ENCODE results near the gene WDR37. TPM values are rescaled to one million over a fixed set of nuclear protein-coding genes. Genes with fewer than 3 reads are reported as not detected.

Gene WDR37
- polyA plus RNA-seq, 2 of the 4 experiments (the other 2 are of a cell fraction) = 5.9 to 7.1 TPM

- CTCF ChIA-PET = interaction anchor here (0.7 kb wide), 1 partner anchor 652 kb away, joined by 3 read pairs; no protein-coding TSS in a partner anchor
Observed at GRCh38 chr10:1100143-1100542, 44.0 kb downstream of the WDR37 start.

GRCh38 chr10:1100691-1101368 is 44.6 kb downstream of the WDR37 start:
- peak; percentile 62 to 80; a peak in 4 of 6 replicates for ATAC-seq
- CTCF ChIA-PET = interaction anchor here (0.7 kb wide), 1 partner anchor 651 kb away, joined by 3 read pairs; no protein-coding TSS in a partner anchor
- 77% methylated on average over 23 of the region's 23 CpGs for WGBS (ENCODE audit: missing lambda C conversion rate)
- no peak for TF ChIP-seq NPAS2 (CRISPR knock-in tag; IDR thresholded peaks at IDR 0.05; ENCODE audit: borderline replicate concordance)
- 0 out of 5 replicates have a peak, but pooled peaks of 1 of the 2 experiments have one; percentile 11 for TF ChIP-seq RAD21 (conservative IDR thresholded peaks at IDR 0.05 in 1 of 2, IDR thresholded peaks at IDR 0.05 in 1 of 2)
- POLR2A ChIA-PET = no interaction called here
- Histone ChIP-seq H3K27ac (no peak overlapping the region), H3K4me3 (no peak overlapping the region), H3K4me2 (no peak overlapping the region), H3K9me3 (no peaks in the 10 kb centered on the region), H3K4me1 (no peaks in the 10 kb centered on the region)
- FAIRE-seq = no peak
- DNase-seq (ENCODE audit: low read depth in 1 of 2, low spot score in 1 of 2) = no peak

More at GRCh38 chr10:1100143-1100542, 44.0 kb downstream of the WDR37 start:
- Histone ChIP-seq H3K4me1 (no peaks in the 10 kb centered on the region), H3K27ac (no peak overlapping the region), H3K4me3 (no peak overlapping the region), H3K9me3 (no peaks in the 10 kb centered on the region), H3K4me2 (no peak overlapping the region)
- POLR2A ChIA-PET = no interaction called here
- 75% methylated on average over 3 of the region's 3 CpGs for WGBS (ENCODE audit: missing lambda C conversion rate)
- peak in 1 of 2 experiments; percentile 28; a peak in 2 of 6 replicates for ATAC-seq
- TF ChIP-seq HMGXB4 (CRISPR knock-in tag; IDR thresholded peaks at IDR 0.05; ENCODE audit: borderline replicate concordance) = no peak
- no peak for TF ChIP-seq EP300 (IDR thresholded peaks at IDR 0.05)
- TF ChIP-seq CEBPB (IDR thresholded peaks at IDR 0.05) = no peak
- TF ChIP-seq CHD2 (IDR thresholded peaks at IDR 0.05; ENCODE audit: low read length, partially characterized antibody) = no peak
- TF ChIP-seq E2F6 (IDR thresholded peaks at IDR 0.05; ENCODE audit: borderline replicate concordance, low read depth) = no peak
- TF ChIP-seq FOSL2 (IDR thresholded peaks at IDR 0.05) = no peak
- no peak for TF ChIP-seq FOSL2 (CRISPR knock-in tag; IDR thresholded peaks at IDR 0.05)
- no peak for TF ChIP-seq HDAC2 (IDR thresholded peaks at IDR 0.05)
- no peak for TF ChIP-seq HEYL (CRISPR knock-in tag; IDR thresholded peaks at IDR 0.05)
- no peak for TF ChIP-seq KDM1A (IDR thresholded peaks at IDR 0.05; ENCODE audit: low read depth)
- no peak for TF ChIP-seq RCOR1 (IDR thresholded peaks at IDR 0.05; ENCODE audit: low read depth, low read length)
- no peak for TF ChIP-seq USF2 (IDR thresholded peaks at IDR 0.05)
- no peak for TF ChIP-seq NR3C1 (IDR thresholded peaks at IDR 0.05)
- no peak for TF ChIP-seq MAX (IDR thresholded peaks at IDR 0.05)
- FAIRE-seq = no peak
- DNase-seq (ENCODE audit: low read depth in 1 of 2, low spot score in 1 of 2) = no peak

- ChIA-PET POLR2A (no interaction called here), CTCF (interaction anchor here (1.3 kb wide), 1 partner anchor 9 kb away, joined by 3 read pairs; no protein-coding TSS in a partner anchor)
- Histone ChIP-seq H3K4me1 (no peaks in the 10 kb centered on the region), H3K27ac (no peak overlapping the region), H3K9me3 (no peaks in the 10 kb centered on the region), H3K4me3 (no peak overlapping the region), H3K4me2 (no peak overlapping the region)
- no peak for TF ChIP-seq EHF (CRISPR knock-in tag; IDR thresholded peaks at IDR 0.05)
- TF ChIP-seq HOXB5 (CRISPR knock-in tag; IDR thresholded peaks at IDR 0.05) = no peak
- TF ChIP-seq MYC (IDR thresholded peaks at IDR 0.05; ENCODE audit: borderline replicate concordance, low read length) = no peak
- no peak for TF ChIP-seq CHD2 (IDR thresholded peaks at IDR 0.05; ENCODE audit: low read length, partially characterized antibody)
- no peak for TF ChIP-seq ZSCAN20 (CRISPR knock-in tag; IDR thresholded peaks at IDR 0.05)
- no peak for ATAC-seq
- WGBS (ENCODE audit: missing lambda C conversion rate) = 95% methylated on average over 37 of the region's 37 CpGs
- no peak for FAIRE-seq
- DNase-seq (ENCODE audit: low read depth in 1 of 2, low spot score in 1 of 2) = no peak
Observed at GRCh38 chr10:1101946-1102345, 45.8 kb downstream of the WDR37 start.
